Brain microvascular endothelial cell (primary cell): ENCODE results near the gene MS4A18.
"Not testable (repeated sequence)": the region's sequence is repeated elsewhere in the genome, so short reads cannot be mapped to it uniquely, and the experiment has no call there.

Experiments
- DNase-seq: peaks from one replicate; pipeline ENCODE4 v3.0.0-alpha.2; 2020
- H3K27ac ChIP-seq: fragments of 250-450 bp; sonication (Bioruptor Pico); 2 replicates; pipeline ENCODE4 v1.5.1; 2020; ENCODE audit warnings: mild to moderate bottlenecking, moderate library complexity
- H3K27me3 ChIP-seq: fragments of 250-450 bp; sonication (Bioruptor Pico); replicated peaks from 2 replicates; pipeline ENCODE4 v1.5.1; 2020; ENCODE audit warnings: mild to moderate bottlenecking
- H3K36me3 ChIP-seq: fragments of 250-450 bp; sonication (Bioruptor Pico); replicated peaks from 2 replicates; pipeline ENCODE4 v1.5.1; 2020; ENCODE audit warnings: mild to moderate bottlenecking
- H3K4me3 ChIP-seq: 2 replicates; pipeline ENCODE4 v1.5.1; 2011; ENCODE audit warnings: low read depth, mild to moderate bottlenecking, control low read depth, low read length, moderate library complexity
- CTCF ChIP-seq: IDR thresholded peaks from 2 replicates; pipeline ENCODE4 v1.5.1; 2011; ENCODE audit warnings: low read depth, mild to moderate bottlenecking, moderate library complexity, low read length, control low read depth, inconsistent platforms; ENCODE audit errors: missing control alignments
- in situ Hi-C: cut with HindIII; loops from 2 replicates; pipeline ENCODE4 v1.10.0; 2017; ENCODE audit warnings: low sequenced_read_pairs, low pct_ligation_motif_present

The MS4A18 gene

GRCh38 chr11:60750911-60751310 is 26.4 kb downstream of the MS4A18 start:
- no peak for DNase-seq
- Histone ChIP-seq H3K27ac (no peak overlapping the region), H3K36me3 (no peaks in the 10 kb centered on the region), H3K4me3 (no peak overlapping the region), H3K27me3 (no peaks in the 10 kb centered on the region)
- TF ChIP-seq CTCF = no peak
- in situ Hi-C loops = no loop called here

GRCh38 chr11:60753309-60753708 is 28.8 kb downstream of the MS4A18 start:
- no peak for TF ChIP-seq CTCF
- no peak for DNase-seq
- no peak overlapping the region for H3K27ac ChIP-seq
- H3K36me3 ChIP-seq = no peaks in the 10 kb centered on the region
- in situ Hi-C loops = no loop called here
- H3K27me3 ChIP-seq = peaks cover 1% of the 10 kb centered on the region
- no peak overlapping the region for H3K4me3 ChIP-seq

- H3K36me3 ChIP-seq = no peaks in the 10 kb centered on the region
- DNase-seq = no peak
- no peak for TF ChIP-seq CTCF
- no peak overlapping the region for H3K27ac ChIP-seq
- in situ Hi-C loops = no loop called here
- H3K4me3 ChIP-seq = no peak overlapping the region
- H3K27me3 ChIP-seq = peaks cover 2% of the 10 kb centered on the region
These were observed 30.4 kb downstream of the MS4A18 start for GRCh38 chr11:60754887-60755286.

GRCh38 chr11:60756307-60757032 is 31.9 kb downstream of the MS4A18 start, which contains the start of gene MS4A15:
TSS of gene MS4A15 (plus strand) at chr11:60756867. CDS start at chr11:60763734, 6,867 bp downstream.
- no peak within 1 kb of the TSS for H3K27ac ChIP-seq
- H3K4me3 ChIP-seq = no peak within 1 kb of the TSS
- in situ Hi-C loops = no loop called here
- no peaks in the 10 kb centered on the region for H3K36me3 ChIP-seq
- DNase-seq = no peak
- peak; percentile 29 for TF ChIP-seq CTCF
- peaks cover 2% of the 10 kb centered on the region for H3K27me3 ChIP-seq

- no peak for DNase-seq
- no peak overlapping the region for H3K4me3 ChIP-seq
- H3K27me3 ChIP-seq = peaks cover 2% of the 10 kb centered on the region
- no peak for TF ChIP-seq CTCF
- H3K36me3 ChIP-seq = no peaks in the 10 kb centered on the region
- no peak overlapping the region for H3K27ac ChIP-seq
- in situ Hi-C loops = no loop called here
These were observed 32.8 kb downstream of the MS4A18 start for GRCh38 chr11:60757231-60757800.

GRCh38 chr11:60758671-60759070 is 34.2 kb downstream of the MS4A18 start:
- in situ Hi-C loops = not testable (repeated sequence)

GRCh38 chr11:60759438-60760225 is 35.1 kb downstream of the MS4A18 start:
- H3K36me3 ChIP-seq, DNase-seq, H3K27ac ChIP-seq, H3K27me3 ChIP-seq, H3K4me3 ChIP-seq, in situ Hi-C loops: not testable (repeated sequence)

More at GRCh38 chr11:60758671-60759070, 34.2 kb downstream of the MS4A18 start:
- not testable (repeated sequence) for H3K4me3 ChIP-seq, H3K27ac ChIP-seq, H3K36me3 ChIP-seq, DNase-seq, H3K27me3 ChIP-seq
